Thoracic aorta (tissue), 2 donors: ENCODE results near the gene ZNF205. TPM values are rescaled to one million over a fixed set of nuclear protein-coding genes. Genes with fewer than 3 reads are reported as not detected.

Experiments used
- ATAC-seq: fragments of 150-250 bp; one replicate; pipeline ENCODE4 v1.8.0; 2017; ENCODE audit warnings: low read depth; ENCODE audit not compliant: insufficient number of reproducible peaks, low FRiP score
- DNase-seq: peaks from one replicate; pipeline ENCODE4 v3.0.0-alpha.2; 2020; ENCODE audit warnings: low spot score
- H3K27ac ChIP-seq, 2 donors: fragments of 200-600 bp; sonication (generic); 1 replicate in 1 of 2; 2 replicates in 1 of 2; pipeline ENCODE4 v1.5.1; 2016; ENCODE audit warnings: mild to moderate bottlenecking in 2 of 2, moderate library complexity in 2 of 2
- H3K27me3 ChIP-seq: fragments of 200-600 bp; sonication (generic); replicated peaks from 2 replicates; pipeline ENCODE4 v1.6.0; 2016; ENCODE audit warnings: mild to moderate bottlenecking; ENCODE audit not compliant: insufficient read depth
- H3K36me3 ChIP-seq: fragments of 200-600 bp; sonication (generic); one replicate; pipeline ENCODE4 v1.5.1; 2016
- H3K4me1 ChIP-seq, 2 donors: fragments of 200-600 bp; sonication (generic); 1 replicate in 1 of 2; 2 replicates in 1 of 2; pipeline versions ENCODE4 v1.5.1 to v1.6.0; 2016; ENCODE audit warnings: low read depth in 2 of 2, mild to moderate bottlenecking in 1 of 2; ENCODE audit not compliant: control insufficient read depth in 1 of 2
- H3K4me3 ChIP-seq: fragments of 200-600 bp; sonication (generic); 2 replicates; pipeline ENCODE4 v1.5.1; 2016; ENCODE audit warnings: mild to moderate bottlenecking
- H3K9me3 ChIP-seq: fragments of 200-600 bp; sonication (generic); 2 replicates; pipeline ENCODE4 v1.5.1; 2016
- total RNA-seq, 2 donors: library from RNA; depleted of rRNA; stranded (reverse); fragments of >200 nt; gene quantifications; one replicate each; pipeline versions ENCODE4 v1.1.0 to v1.2.3, GENCODE V29; 2016
- TF ChIP-seq, protein P1 (sequence below): fragments of 200-600 bp; sonication (generic); IDR thresholded peaks from one replicate; pipeline ENCODE4 v1.5.1; 2019; ENCODE audit warnings: antibody characterized with exemption

Gene ZNF205
- total RNA-seq, 2 donors from 2014 or later, result 16.4 to 19.4 TPM

DNA sequence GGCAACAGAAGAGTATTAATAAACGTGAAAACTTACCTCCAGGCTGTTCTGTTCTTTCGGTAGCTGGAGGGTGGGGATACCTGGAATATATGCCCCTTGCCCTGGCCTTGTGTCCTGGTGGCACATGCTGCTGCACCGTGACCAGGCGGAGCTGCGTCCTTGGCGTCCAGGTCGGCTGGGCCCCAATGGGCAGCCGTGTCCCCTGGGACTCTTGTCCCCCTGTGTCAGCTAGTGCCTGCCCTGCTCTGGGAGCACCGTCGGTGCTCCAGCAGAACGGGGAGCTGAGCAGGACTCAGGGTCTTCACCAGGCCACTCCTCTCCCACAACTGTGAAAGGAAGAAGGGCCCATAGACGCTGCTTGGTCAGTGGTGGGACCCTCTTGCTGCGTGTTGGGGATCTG is 30.4 kb downstream of the ZNF205 start:
- Histone ChIP-seq H3K36me3 (peaks cover 14% of the 10 kb centered on the region), H3K27ac (no peak overlapping the region)
- ATAC-seq, result no peak

DNA sequence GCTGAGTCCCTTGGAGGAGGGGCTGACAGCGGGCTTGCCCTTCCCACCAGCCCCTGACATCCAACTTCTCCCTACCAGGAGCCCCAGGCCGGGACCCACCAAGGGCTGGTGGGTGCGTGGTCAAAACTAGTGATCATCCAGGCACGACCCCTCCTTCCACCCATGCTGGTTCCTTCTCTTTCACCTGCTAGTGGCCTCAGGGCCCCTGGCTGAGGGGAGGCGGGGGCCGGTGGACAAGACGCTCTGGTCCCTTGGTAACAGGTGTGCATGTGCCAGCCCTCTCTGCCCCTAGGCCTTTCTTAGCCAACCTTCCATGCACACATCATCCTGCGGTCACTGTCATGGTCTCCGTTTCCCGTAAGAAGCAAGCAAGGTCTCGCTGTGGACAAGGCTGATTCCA is 30.8 kb downstream of the ZNF205 start:
- Histone ChIP-seq H3K4me1 (peaks cover 0 to 8% of the 10 kb centered on the region in 2 donors), H3K9me3 (no peaks in the 10 kb centered on the region), H3K27me3 (no peaks in the 10 kb centered on the region), H3K4me3 (no peak overlapping the region), H3K27ac (no peak overlapping the region), H3K36me3 (peaks cover 11% of the 10 kb centered on the region)
- DNase-seq (no peak), ATAC-seq (no peak)
- TF ChIP-seq, protein P1, sequence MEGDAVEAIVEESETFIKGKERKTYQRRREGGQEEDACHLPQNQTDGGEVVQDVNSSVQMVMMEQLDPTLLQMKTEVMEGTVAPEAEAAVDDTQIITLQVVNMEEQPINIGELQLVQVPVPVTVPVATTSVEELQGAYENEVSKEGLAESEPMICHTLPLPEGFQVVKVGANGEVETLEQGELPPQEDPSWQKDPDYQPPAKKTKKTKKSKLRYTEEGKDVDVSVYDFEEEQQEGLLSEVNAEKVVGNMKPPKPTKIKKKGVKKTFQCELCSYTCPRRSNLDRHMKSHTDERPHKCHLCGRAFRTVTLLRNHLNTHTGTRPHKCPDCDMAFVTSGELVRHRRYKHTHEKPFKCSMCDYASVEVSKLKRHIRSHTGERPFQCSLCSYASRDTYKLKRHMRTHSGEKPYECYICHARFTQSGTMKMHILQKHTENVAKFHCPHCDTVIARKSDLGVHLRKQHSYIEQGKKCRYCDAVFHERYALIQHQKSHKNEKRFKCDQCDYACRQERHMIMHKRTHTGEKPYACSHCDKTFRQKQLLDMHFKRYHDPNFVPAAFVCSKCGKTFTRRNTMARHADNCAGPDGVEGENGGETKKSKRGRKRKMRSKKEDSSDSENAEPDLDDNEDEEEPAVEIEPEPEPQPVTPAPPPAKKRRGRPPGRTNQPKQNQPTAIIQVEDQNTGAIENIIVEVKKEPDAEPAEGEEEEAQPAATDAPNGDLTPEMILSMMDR, result no peak

More for the DNA sequence above, 30.4 kb downstream of the ZNF205 start:
- no peak for DNase-seq
- Histone ChIP-seq H3K4me3 (no peak overlapping the region), H3K27me3 (no peaks in the 10 kb centered on the region), H3K4me1 (peaks cover 0 to 8% of the 10 kb centered on the region in 2 donors), H3K9me3 (no peaks in the 10 kb centered on the region)
- TF ChIP-seq, protein P1, result no peak

DNA sequence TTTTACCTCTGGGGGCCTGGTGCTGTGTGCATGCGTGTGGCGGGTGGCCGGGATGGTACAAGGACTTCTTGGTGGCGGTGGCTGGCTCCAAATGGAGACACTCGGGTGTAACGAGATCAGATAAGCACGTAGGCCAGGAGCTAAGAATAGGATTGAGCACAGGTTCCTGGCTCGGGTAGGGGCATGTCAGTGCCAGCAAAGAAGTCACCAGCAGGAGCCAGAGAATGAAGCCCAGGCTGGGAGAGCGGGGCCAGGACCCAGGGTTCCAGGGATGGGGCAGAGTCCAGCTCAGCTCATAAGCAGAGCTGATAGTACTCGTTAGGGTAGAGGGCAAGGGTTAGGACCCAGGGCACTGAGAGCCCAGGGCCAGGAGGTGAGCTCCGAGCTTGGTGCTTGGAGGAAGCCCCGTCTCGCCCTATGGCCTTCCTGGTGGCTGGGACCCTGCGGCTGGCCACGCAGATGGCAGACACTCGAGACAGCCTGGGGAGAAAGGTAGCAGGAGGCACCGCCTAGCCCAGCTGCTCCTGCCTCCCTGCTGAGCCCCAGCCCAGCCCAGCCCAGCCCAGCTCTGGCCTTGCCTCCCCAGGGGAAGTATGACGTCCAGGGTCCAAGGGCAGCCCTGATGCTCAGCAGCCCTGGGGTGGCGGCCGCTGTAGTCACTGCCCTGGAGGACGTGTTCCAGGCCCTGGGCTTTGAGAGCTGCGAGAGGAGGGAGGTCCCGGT is 31.4 kb downstream of the ZNF205 start:
- DNase-seq (no peak), ATAC-seq (no peak)
- Histone ChIP-seq H3K36me3 (peaks cover 11% of the 10 kb centered on the region), H3K4me3 (no peak overlapping the region), H3K9me3 (no peaks in the 10 kb centered on the region), H3K27me3 (no peaks in the 10 kb centered on the region), H3K27ac (no peak overlapping the region), H3K4me1 (peaks cover 0 to 8% of the 10 kb centered on the region in 2 donors)
- TF ChIP-seq, protein P1, result no peak

DNA sequence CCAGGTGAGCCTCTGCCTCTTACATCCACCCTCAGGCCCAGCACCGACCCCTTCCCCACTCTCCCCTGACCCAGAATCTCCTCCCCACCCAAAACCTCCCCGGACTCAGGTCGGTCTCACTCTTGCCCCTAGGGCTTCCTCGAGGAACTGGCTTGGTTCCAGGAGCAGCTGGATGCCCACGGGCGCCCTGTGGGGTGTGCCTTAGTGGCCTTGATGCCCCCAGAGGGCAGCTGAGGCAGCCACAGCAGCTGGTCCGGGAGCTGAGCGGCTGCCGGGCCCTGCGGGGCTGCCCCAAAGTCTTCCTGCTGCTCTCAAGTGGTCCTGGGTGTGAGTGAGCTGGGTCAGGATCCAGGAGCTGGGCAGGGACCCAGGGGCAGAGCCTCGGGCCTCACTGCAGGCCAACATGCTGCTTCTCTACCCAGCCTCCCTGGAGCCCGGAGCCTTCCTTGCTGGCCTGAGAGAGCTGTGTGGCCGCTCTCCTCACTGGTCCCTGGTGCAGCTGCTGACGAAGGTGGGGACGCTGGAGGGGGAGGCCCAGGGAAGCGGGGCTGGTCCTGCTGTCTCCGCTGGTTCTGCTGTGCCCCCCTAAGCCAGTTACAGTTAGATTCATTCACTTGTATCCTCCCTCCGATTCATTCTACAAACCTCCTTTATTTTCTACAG is 32.1 kb downstream of the ZNF205 start:
- no peak for ATAC-seq
- H3K36me3 ChIP-seq, result peaks cover 11% of the 10 kb centered on the region
- H3K9me3 ChIP-seq, result no peaks in the 10 kb centered on the region
- H3K27me3 ChIP-seq, result no peaks in the 10 kb centered on the region
- H3K4me3 ChIP-seq, result no peak overlapping the region
- DNase-seq, result no peak
- TF ChIP-seq, protein P1, result no peak
- H3K4me1 ChIP-seq, result peaks cover 0 to 11% of the 10 kb centered on the region in 2 donors
- H3K27ac ChIP-seq, result no peak overlapping the region

DNA sequence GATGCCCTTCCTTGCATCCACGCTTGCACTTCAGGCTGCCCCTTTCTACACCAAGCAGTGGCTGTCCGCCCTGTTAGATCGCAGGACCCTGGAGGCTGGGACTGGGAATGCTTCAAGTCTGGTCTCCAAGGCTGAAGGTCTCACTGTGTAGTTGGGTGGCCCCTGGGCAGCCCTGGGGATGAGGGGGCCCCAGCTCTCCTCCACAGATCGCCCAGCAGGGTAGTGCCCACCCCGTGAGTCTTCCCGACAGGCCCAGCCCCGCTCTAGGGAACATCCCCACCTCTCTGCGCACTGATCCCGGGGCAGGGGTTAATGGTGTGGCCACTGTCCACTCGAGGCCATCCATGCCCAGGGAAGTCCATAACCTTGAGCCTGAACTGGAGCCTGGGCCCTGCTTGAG is 32.8 kb downstream of the ZNF205 start:
- H3K4me3 ChIP-seq, result no peak overlapping the region
- no peak for DNase-seq
- no peak overlapping the region for H3K27ac ChIP-seq

More for the DNA sequence above, 32.8 kb downstream of the ZNF205 start:
- no peak for ATAC-seq
- Histone ChIP-seq H3K9me3 (no peaks in the 10 kb centered on the region), H3K36me3 (peaks cover 11% of the 10 kb centered on the region), H3K4me1 (peaks cover 0 to 17% of the 10 kb centered on the region in 2 donors), H3K27me3 (no peaks in the 10 kb centered on the region)
- TF ChIP-seq, protein P1, result no peak
